ENCODE measurements around the gene CNKSR3.

- TF ChIP-seq REST (IDR thresholded peaks at IDR 0.05; ENCODE audit: insufficient replicate concordance, low read depth), result no peak
- no peak for TF ChIP-seq CTCF (IDR thresholded peaks at IDR 0.05; ENCODE audit: insufficient read depth, low read length)
- TF ChIP-seq POLR2AphosphoS5 (IDR thresholded peaks at IDR 0.05; ENCODE audit: low read depth), result no peak
- TF ChIP-seq GABPA (IDR thresholded peaks at IDR 0.05; ENCODE audit: low read depth), result no peak
- TF ChIP-seq SPI1 (IDR thresholded peaks at IDR 0.05; ENCODE audit: borderline replicate concordance, low read depth), result no peak
These were observed 12.1 kb upstream of the CNKSR3 start for GRCh38 chr6:154522576-154522975.

All from HL-60 (cell line).